Stomach smooth muscle (tissue), 2 donors: ENCODE results near the gene SELENOM.

ENCODE experiments used
- H3K27ac ChIP-seq: one replicate; pipeline ENCODE4 v1.7.0; 2013; ENCODE audit warnings: mild to moderate bottlenecking, low read length, inconsistent platforms
- H3K27me3 ChIP-seq, 2 donors: one replicate each; pipeline ENCODE4 v1.7.0; 2013; ENCODE audit warnings: low read length in 2 of 2; ENCODE audit not compliant: insufficient read depth in 2 of 2, control insufficient read depth in 1 of 2
- H3K36me3 ChIP-seq, 2 donors: one replicate each; pipeline ENCODE4 v1.7.0; 2013; ENCODE audit warnings: low read length in 2 of 2; ENCODE audit not compliant: control insufficient read depth in 2 of 2, insufficient read depth in 2 of 2
- H3K4me1 ChIP-seq: one replicate; pipeline ENCODE4 v1.7.0; 2013; ENCODE audit warnings: low read length; ENCODE audit not compliant: control insufficient read depth, insufficient read depth
- H3K4me3 ChIP-seq, 2 donors: one replicate each; pipeline ENCODE4 v1.7.0; 2013; ENCODE audit warnings: low read length in 2 of 2
- H3K9ac ChIP-seq, 2 donors: one replicate each; pipeline ENCODE4 v1.7.0; 2013; ENCODE audit warnings: low read length in 2 of 2, mild to moderate bottlenecking in 1 of 2
- H3K9me3 ChIP-seq, 2 donors: one replicate each; pipeline ENCODE4 v1.7.0; 2013; ENCODE audit warnings: low read length in 2 of 2; ENCODE audit not compliant: control insufficient read depth in 2 of 2
- donor health status: healthy.
- donor health status: Pancreatic carcinoma.

SELENOM gene

GRCh38 chr22:31091106-31091975 lies 16.0 kb downstream of the SELENOM start:
- Histone ChIP-seq H3K36me3 (peaks cover 48 to 61% of the 10 kb centered on the region in 2 donors), H3K27me3 (no peaks in the 10 kb centered on the region), H3K27ac (peak overlapping the region; percentile 98), H3K9me3 (no peaks in the 10 kb centered on the region), H3K9ac (peak overlapping the region; percentile 92 to 97), H3K4me1 (peaks cover 87% of the 10 kb centered on the region), H3K4me3 (peak overlapping the region; percentile 94 to 95)

- Histone ChIP-seq H3K4me3 (peak overlapping the region; percentile 94 to 95), H3K4me1 (peaks cover 87% of the 10 kb centered on the region), H3K27me3 (no peaks in the 10 kb centered on the region), H3K9me3 (no peaks in the 10 kb centered on the region), H3K27ac (peak overlapping the region; percentile 98), H3K9ac (peak overlapping the region; percentile 90 to 92), H3K36me3 (peaks cover 39 to 52% of the 10 kb centered on the region in 2 donors)
These were observed 16.9 kb downstream of the SELENOM start for GRCh38 chr22:31090217-31091085.

- peak overlapping the region; percentile 98 for H3K27ac ChIP-seq
- H3K4me1 ChIP-seq, result peaks cover 85% of the 10 kb centered on the region
- H3K4me3 ChIP-seq, result peak overlapping the region; percentile 39 to 74
- no peaks in the 10 kb centered on the region for H3K9me3 ChIP-seq
- H3K9ac ChIP-seq, result peak overlapping the region; percentile 75 to 90
- H3K36me3 ChIP-seq, result peaks cover 29 to 43% of the 10 kb centered on the region in 2 donors
- no peaks in the 10 kb centered on the region for H3K27me3 ChIP-seq
These were observed 17.9 kb downstream of the SELENOM start for GRCh38 chr22:31089160-31090100.

- H3K4me1 ChIP-seq, result peaks cover 86% of the 10 kb centered on the region
These were observed 19.0 kb downstream of the SELENOM start for GRCh38 chr22:31088233-31088986.

GRCh38 chr22:31087744-31088215 lies 19.6 kb downstream of the SELENOM start:
- peaks cover 27 to 47% of the 10 kb centered on the region in 2 donors for H3K36me3 ChIP-seq
- H3K4me1 ChIP-seq, result peaks cover 90% of the 10 kb centered on the region
- H3K27ac ChIP-seq, result peak overlapping the region; percentile 98
- peak overlapping the region; percentile 39 to 74 for H3K4me3 ChIP-seq
- H3K9me3 ChIP-seq, result no peaks in the 10 kb centered on the region
- no peaks in the 10 kb centered on the region for H3K27me3 ChIP-seq
- peak overlapping the region; percentile 90 to 96 for H3K9ac ChIP-seq

More at GRCh38 chr22:31088233-31088986, 19.0 kb downstream of the SELENOM start:
- Histone ChIP-seq H3K4me3 (peak overlapping the region; percentile 39 to 74), H3K27ac (peak overlapping the region; percentile 98), H3K36me3 (peaks cover 29 to 44% of the 10 kb centered on the region in 2 donors), H3K9me3 (no peaks in the 10 kb centered on the region), H3K27me3 (no peaks in the 10 kb centered on the region), H3K9ac (peak overlapping the region; percentile 75 to 90)

- Histone ChIP-seq H3K36me3 (peaks cover 18 to 37% of the 10 kb centered on the region in 2 donors), H3K4me3 (peak overlapping the region in 1 of 2 donors; percentile 44), H3K27ac (peak overlapping the region; percentile 98), H3K9ac (peak overlapping the region; percentile 90 to 96), H3K27me3 (no peaks in the 10 kb centered on the region), H3K4me1 (peaks cover 90% of the 10 kb centered on the region), H3K9me3 (no peaks in the 10 kb centered on the region)
These were observed 20.6 kb downstream of the SELENOM start for GRCh38 chr22:31086703-31087330.

GRCh38 chr22:31085928-31086327 lies 21.4 kb downstream of the SELENOM start:
- Histone ChIP-seq H3K27me3 (no peaks in the 10 kb centered on the region), H3K36me3 (peaks cover 12 to 30% of the 10 kb centered on the region in 2 donors), H3K27ac (peak overlapping the region; percentile 98), H3K9ac (peak overlapping the region; percentile 87 to 96), H3K9me3 (no peaks in the 10 kb centered on the region), H3K4me3 (peak overlapping the region; percentile 9 to 96), H3K4me1 (peaks cover 92% of the 10 kb centered on the region)

- H3K4me1 ChIP-seq, result peaks cover 90% of the 10 kb centered on the region
- peak overlapping the region; percentile 87 to 96 for H3K9ac ChIP-seq
- H3K36me3 ChIP-seq, result peaks cover 10 to 29% of the 10 kb centered on the region in 2 donors
These were observed 21.9 kb downstream of the SELENOM start for GRCh38 chr22:31085493-31085824.

GRCh38 chr22:31084811-31085492 lies 22.4 kb downstream of the SELENOM start:
- Histone ChIP-seq H3K4me3 (peak overlapping the region; percentile 92 to 96), H3K36me3 (peaks cover 10 to 29% of the 10 kb centered on the region in 2 donors), H3K4me1 (peaks cover 91% of the 10 kb centered on the region), H3K27me3 (no peaks in the 10 kb centered on the region), H3K9me3 (no peaks in the 10 kb centered on the region), H3K9ac (peak overlapping the region; percentile 87 to 96), H3K27ac (peak overlapping the region; percentile 98)

More at GRCh38 chr22:31085493-31085824, 21.9 kb downstream of the SELENOM start:
- Histone ChIP-seq H3K27me3 (no peaks in the 10 kb centered on the region), H3K9me3 (no peaks in the 10 kb centered on the region), H3K27ac (peak overlapping the region; percentile 98), H3K4me3 (peak overlapping the region; percentile 9 to 96)
